NCI-H82 treated with DMSO at 0.1 percent for 48 hours (cell line): ENCODE data around the gene SLC3A2.
A peak's percentile ranks its signal among the peaks of the same experiment; 100 is the strongest.
"Not testable (repeated sequence)": the region's sequence is repeated elsewhere in the genome, so short reads cannot be mapped to it uniquely, and the experiment has no call there.

Experiments
- DNase-seq: peaks from one replicate; lab custom pipeline; 2025; ENCODE audit not compliant: unreplicated experiment; lab: John Stamatoyannopoulos, UW

The SLC3A2 gene

DNA sequence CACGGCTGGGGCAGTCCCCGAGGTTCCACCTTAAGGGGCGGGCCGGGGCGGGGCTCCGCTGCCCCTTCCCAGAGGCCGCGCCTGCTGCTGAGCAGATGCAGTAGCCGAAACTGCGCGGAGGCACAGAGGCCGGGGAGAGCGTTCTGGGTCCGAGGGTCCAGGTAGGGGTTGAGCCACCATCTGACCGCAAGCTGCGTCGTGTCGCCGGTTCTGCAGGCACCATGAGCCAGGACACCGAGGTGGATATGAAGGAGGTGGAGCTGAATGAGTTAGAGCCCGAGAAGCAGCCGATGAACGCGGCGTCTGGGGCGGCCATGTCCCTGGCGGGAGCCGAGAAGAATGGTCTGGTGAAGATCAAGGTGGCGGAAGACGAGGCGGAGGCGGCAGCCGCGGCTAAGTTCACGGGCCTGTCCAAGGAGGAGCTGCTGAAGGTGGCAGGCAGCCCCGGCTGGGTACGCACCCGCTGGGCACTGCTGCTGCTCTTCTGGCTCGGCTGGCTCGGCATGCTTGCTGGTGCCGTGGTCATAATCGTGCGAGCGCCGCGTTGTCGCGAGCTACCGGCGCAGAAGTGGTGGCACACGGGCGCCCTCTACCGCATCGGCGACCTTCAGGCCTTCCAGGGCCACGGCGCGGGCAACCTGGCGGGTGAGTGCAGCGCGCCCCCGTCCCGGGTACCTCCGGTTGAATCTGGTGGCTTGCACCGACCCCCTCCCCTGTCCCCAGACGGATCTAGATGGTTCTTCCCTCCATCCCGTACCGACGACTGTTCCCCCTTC lies at the start of gene SLC3A2:
SLC3A2 (plus strand) TSS at position 94 of the 776 bp plus-strand sequence; CDS start at position 222, 128 bp downstream.
- peak; percentile 36 for DNase-seq

DNA sequence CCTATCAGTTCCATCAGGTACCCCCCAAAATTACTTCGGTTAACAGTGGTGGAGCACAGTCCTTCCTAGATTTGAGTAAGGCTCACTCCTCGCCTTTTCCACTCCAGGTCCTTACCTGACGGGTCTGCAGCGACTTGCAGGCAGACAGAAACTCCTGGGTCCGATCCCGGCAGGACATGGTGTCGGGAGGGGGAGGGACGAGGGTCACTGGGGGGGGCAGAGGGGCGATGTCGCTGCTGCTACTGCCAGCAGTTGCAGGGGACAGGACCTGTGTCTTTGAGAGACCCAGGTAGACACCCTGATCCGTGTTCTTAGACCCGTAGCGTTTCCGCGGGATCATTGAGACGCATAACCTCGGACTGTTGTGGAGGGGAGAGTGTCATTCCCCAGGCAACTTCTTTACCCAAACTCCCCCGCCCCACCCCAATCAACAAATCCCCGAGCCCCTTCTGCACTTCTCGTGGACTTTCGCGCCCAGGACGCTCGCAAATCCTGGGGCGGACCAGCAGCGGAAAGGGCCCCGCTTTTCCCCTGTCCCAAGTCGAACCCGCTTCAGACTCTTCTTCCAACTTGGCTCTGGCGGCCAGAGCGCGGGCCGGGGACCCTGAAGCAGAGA lies 49.7 kb upstream of the SLC3A2 start:
- no peak for DNase-seq

DNA sequence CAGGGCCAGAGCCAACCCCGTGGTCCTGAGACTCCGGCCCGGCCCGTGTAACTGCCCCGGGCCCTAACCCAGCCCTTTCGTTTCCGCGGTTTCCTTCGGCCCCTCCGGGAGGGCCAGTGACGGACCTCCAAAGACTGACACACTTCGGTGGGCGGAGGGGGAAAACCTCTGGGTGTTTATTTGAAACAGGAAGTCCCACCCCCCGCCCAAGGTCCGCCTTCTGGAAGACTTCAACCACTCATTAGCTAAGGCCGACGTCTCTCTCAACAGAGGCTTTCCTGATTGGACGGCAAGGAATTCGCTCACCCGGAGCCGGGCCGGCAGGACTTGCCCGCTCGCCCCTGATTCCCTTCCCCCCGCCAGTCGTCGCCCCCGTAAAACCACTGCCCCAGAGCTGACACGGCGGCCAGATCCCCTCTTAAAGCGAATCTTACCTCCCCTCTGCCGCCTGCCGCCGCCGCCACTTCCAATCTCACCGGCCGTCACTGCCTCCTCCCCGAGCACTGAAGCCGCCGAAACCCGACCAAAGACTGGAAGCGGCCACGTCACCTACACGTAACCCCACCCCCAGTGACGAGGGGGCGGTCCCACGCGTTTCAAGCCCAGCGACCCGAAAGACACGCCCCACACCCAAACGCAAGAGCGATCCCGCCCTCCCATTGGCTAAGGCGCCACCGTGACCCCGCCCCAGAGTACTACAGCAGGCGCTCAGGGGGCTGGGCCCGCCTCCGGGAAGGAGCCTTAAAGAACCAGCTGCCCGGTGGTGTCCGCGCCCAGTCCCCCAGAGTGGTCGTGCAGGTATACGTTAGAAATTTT lies 49.0 kb upstream of the SLC3A2 start, which contains the start of gene STX5:
STX5 (minus strand) TSS at position 532 of the 816 bp plus-strand sequence. CDS start 808 bp downstream, outside the sequence.
- DNase-seq: peak; percentile 93

DNA sequence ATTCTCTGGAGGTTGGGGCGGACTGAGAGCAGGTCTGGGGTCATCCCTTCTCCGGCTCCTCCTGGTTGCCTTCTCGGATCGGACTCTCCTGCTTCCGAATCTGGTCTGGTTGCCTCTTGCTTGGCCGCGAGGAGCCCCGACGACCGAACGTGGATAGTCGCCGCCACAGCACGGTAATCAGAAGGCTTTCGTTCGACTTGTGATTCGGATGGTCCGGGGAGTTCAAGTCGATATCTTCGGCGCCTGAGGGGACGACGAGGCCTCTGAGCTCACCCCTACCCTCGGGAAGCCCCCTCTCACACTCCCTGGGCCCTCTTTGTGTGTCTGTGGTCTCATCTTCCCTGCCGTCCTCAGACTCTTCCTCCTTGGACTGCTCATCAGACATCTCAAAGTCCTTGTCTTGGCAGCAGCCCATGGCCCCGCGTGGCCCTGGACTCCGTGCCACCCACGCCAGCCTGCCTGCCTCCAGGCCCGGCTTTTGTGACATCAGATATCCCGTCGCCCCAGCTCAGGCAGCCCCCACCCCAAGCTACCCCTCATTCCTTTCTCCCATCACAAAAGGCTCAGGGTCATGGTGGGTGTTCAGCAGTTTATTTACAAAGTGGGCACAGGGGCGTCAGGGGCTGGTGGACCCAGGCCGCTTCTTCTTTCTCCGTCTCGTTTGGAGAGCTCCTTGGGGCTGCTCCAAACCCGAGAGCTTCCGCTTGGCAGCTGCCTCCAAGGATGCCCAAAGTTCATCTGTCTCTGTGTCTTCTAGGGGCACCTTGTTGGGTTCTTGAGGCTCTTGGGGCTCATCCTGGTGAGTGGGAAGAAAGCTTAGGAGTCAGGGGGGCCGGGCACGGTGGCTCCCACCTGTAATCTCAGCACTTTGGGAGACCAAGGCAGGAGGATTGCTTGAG lies 48.1 kb upstream of the SLC3A2 start, which contains the start of gene TEX54:
TEX54 (minus strand) TSS at position 506 of the 899 bp plus-strand sequence.
- DNase-seq: peak; percentile 49

DNA sequence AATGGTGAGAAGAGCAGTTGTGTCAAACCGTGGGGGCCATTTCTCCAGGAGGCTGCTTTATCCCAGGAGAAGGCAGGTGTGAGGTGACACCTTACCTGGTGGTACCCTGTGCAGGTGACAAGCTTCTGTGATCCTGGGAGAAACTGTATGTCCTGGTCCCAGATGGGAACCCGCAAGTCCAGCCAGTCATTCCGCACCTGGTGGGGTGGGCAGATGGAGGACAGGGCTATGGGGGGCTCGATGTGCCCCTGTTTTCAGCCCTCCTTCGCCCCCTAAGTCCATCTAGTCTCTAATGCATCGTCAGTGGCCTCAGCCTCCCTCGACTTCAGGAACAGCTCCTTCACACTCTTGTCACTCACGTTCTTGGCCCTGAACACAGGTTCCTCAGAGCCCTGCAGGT lies 45.4 kb upstream of the SLC3A2 start:
- DNase-seq: no peak

DNA sequence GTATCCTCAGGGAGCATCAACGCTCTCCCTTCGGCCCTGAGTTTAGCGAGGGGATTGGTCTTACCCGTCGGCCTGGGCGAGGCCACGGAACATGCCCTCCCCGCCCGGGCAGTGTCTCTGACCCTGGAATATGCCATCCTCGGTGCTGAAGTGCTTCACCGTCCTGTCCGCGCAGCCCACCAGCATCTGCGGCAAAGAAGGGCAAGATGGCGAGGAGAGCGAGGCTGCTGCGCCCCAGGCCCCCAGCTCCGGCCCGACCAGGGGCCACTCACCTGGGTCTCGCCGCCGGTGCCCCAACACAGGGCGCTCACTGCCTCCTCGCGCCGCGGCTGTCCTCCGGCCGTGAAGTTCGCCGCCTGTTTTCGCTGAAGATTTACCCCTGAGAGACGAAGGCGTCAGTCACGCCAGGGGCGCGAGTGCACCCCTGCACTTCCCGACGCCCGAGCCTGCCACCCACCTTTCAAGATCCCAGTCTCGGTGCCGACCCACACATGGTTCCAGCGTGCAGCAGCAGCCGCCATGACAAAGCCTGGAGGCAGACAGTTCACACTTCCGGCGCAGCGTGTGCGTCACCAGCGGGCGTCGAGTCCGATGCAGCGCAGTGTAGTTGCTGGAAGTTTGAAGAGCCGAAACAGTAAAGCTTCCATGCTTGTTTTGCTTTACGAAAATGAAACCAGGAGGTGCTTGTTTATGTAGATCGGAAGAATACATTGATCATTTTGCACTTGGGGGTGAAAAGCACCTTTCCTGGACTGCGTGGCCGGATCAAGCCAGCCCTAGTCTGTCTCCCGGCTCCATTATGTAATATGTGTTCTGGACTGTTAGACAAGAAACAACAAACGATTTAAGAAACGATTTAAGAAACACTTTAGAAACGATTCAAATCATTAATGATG lies 41.4 kb upstream of the SLC3A2 start, which contains the start of gene WDR74:
WDR74 (minus strand) TSS at position 541 of the 896 bp plus-strand sequence; CDS start at position 521, 20 bp downstream.
- DNase-seq: peak; percentile 15

DNA sequence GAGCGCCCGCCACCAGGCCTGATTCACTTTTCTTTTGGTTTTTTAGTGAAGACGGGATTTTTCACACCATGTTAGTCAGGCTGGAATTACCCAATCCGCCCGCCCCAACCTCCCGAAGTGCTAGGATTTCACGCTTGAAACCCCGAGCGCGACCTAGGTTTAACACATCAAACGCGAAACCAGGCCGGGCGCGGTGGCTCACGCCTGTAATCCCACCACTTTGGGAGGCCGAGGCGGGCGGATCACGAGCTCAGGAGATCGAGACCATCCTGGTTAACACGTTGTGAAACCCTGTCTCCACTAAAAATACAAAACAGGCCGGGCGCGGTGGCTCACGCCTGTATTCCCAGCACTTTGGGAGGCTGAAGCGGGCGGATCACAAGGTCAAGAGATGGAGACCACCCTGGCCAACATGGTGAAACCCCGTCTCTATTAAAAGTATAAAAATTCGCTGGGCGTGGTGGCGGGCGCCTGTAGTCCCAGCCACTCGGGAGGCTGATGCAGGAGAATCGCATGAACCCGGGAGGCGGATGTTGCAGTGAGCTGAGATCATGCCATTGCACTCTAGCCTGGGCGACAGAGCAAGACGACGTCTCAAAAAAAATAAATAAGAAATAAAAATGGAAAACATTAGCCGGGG lies 39.9 kb upstream of the SLC3A2 start:
- DNase-seq: peak; percentile 40

DNA sequence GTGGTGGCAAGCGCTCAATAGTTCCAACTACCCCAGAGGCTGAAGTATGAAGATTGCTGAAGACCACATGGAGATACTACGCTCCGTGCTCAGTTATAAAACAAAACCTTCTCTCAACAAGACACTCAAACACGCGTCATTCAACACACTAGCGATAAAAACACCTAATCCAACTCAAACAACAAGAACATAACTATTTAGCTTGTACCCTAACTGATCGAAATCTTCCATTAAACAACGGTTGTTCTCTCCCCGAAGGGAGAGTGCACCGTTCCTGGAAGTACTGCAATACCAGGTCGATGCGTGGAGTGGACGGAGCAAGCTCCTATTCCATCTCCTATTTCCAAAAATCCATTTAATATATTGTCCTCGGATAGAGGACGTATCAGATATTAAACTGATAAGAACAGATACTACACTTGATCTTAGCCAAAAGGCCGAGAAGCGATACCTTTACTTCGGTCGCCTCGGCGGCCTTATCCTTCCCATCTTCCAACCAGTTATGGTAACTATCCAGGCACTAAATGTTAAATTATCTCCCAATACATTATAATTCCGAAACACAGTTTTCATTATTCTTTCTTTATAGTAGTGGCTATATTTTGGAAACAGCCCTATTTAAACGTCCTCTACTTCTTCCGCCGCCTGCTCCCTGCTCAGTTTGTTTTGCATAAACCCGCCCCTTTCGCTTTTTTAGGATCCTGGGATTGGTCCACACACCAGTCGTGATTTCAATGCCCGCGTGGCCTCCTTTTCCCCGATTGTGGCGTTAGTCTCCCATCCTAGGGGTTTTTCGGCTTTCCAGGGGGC lies 39.1 kb upstream of the SLC3A2 start:
- peak; percentile 99 for DNase-seq

DNA sequence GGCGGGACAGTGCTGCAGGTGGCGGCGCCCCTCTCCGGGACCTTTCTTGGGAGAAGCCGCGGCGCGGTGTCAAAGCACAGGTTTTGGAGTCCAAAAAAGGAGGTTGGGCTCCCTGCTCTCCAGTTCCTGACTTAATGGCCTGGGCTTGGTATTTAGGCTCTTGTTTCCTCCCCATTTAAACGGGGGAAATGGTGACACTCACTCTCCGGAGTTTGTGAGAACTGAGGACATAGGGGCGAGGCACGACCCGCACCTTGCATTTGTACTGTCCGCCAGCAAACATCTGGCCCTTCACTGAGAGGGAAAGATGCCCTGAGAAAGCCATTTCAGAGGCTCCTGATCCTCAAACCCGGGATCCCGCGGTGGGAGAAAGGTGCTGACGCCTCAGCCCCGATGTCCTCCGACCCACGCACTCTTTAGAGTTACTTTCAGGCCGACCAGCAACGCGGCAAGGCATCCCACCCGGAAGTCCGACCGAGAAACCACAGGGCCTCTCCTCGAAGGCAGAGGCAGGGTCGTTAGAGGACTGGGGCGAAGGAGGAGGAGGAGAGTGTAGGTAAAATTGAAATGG lies 38.4 kb upstream of the SLC3A2 start:
- DNase-seq: peak; percentile 60

DNA sequence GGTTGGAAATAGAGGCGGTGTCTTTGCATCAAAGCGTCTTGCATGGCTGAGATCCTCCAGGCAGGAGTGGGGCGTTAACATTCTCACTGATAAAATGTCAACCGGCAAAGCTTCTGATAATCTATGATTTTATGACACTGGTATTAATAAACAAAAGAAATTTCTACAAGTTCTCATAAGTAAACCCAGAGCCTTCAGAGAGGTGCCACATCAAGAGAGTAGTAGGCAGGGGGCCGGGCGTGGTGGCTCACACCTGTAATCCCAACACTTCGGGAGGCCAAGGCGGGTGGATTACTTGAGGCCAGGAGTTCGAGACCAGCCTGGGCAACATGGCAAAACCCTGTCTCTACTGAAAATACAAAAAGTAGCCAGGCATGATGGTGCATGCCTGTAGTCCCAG lies 37.8 kb upstream of the SLC3A2 start:
- DNase-seq: not testable (repeated sequence)

DNA sequence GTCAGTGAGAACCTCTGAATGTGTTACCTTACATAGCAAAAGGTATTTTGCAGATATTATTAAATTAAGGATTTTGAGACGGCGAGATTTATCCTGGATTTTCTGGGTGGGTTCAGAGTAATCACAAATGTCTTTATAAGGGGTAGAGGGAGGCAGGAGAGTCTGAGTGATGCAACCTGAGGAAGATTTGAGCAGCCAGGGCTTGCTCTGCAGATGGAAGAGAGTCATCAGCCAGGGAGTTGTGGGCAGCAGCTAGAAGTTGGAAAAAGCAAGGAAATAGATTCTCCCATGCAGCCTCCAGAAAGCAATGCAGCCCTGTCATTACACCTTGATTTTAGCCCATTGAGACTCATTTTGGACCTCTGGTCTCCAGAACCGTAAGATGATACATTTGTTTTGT lies 37.2 kb upstream of the SLC3A2 start:
- DNase-seq: no peak

DNA sequence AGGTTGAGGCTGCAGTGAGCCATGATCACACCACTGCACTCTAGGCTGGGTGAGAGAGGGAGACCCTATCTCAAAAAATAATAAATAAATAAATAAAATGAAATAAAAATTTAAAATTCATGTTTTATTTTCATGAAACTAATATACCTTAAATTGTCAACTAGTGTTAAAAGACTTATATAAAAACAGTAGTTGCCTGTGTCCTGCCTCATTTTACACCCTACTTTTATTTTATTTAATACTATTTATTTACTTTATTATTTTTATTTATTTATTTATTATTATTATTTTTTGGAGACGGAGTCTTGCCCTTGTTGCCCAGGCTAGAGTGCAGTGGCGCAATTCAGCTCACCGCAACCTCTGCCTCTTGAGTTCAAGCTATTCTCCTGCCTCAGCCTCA lies 36.5 kb upstream of the SLC3A2 start:
- DNase-seq: no peak

DNA sequence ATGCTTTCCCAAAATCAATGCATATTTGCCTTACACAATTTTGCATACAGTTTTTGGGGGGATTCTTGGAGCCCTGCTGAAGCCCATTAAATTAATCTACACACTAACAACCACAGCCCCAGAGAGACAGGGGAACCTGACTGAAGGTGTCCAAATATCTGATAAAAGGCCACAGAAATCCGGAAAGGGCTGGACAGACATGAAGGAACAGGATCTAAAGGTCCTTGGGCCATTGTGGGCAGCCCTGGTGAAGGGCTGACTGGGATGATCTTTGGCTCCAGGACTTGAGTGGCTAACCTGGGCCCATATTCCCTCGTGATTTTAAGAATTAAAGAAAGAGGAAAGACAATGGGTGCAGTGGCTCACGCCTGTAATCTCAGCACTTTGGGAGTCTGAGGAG lies 34.5 kb upstream of the SLC3A2 start:
- no peak for DNase-seq

DNA sequence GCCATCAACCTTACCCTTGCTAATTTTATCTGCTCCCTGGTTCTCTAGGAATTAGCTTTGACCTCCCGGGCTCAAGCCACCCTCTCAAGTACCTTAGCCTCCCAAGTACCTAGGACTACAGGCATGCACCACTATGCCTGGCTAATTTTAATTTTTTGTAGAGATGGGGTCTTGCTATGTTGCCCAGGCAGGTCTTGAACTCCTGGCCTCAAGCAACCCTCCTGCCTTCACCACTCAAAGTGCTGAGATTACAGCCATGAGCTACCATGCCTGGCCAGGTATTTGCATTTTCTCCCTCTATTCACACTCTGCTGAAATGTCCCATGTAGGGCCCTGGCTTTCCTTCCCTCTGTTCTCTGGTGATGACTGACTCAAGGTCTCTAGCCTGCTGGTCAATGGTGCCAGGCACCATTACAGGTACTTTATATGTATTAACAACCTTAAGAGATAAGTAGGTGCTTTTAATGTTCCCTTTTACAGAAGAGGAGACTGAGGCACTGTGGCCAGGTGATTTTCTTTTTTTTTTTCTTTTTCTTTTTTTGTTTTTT lies 32.9 kb upstream of the SLC3A2 start:
- no peak for DNase-seq

DNA sequence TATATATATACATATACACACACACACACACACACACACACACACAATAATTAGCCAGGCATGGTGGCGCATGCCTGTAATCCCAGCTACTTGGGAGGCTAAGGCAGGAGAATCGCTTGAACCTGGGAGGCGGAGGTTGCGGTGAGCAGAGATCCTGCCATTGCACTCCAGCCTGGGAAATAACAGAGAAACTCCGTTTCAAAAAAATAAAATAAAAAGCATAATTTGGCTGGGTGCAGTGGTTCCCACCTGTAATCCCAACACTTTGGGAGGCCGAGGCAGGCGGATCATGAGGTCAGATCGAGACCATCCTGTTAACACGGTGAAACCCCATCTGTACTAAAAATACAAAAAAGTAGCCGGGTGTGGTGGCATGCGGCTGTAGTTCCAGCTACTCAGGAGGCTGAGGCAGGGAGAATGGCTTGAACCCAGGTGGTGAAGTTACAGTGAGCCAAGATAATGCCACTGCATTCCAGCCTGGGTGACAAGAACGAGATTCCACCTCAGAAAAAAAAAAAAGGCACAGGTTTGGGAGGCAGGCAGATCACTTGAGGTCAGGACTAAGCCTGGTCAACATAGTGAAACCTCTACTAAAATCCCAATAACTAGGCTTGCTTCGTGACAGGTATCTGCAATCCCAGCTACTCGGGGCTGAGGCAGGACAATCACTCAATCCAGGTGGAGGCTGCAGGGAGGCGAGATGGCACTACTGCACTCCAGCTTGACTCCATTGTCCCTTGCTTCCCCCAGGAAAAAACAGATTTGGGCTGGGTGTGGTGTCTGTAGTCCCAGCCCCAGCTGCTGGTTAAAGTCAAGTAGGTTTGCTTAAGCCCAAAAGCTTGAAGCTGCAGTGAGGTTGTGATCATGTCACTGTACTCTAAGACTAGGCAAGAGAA lies 29.5 kb upstream of the SLC3A2 start:
- peak; percentile 66 for DNase-seq

DNA sequence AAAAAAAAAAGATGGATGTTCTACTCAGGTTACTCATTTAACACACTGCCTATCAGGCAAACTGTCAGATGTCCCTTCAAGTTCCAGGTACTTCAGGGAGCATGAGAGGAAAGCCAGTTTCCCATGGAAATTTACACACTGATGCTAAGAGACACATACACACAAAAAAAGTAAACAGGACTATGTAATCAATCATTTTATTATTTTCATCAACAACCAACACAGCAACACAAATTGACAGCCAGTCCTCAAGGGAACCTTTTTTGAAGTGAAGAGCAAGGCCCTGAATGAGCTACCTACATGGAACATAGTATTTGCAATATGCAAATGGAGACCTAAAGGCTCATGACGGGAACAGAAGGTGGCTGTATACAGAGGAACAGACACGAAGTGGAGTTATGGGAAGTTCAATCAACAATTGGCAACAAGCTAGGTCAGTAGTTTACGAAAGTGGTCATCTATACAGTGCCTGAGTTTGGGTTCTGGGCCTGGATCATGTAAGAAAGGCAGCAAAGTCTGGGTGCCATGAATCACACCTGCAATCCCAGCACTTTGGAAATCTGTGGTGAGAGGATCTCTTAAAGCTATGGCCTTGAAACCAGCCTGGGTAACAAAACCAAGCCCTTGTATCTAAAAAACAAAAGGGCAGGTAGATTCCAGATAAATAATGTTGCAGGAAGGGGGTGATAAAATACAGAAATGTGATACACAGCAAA lies 28.7 kb upstream of the SLC3A2 start:
- DNase-seq: peak; percentile 66
